Activated T-helper 2 cell treated with anti-CD3 and anti-CD28 coated beads, Interferon-gamma antibody, Interleukin-2, Interleukin-4, amounts not matched to agents 10 μg/mL and 5 μg/mL and 100 μg/mL, durations not matched to agents 14 hours and 24 hours and 36 hours (primary cell): ENCODE data around the gene MED12L. TPM values are rescaled to one million over a fixed set of nuclear protein-coding genes. Genes with fewer than 3 reads are reported as not detected.
A peak's percentile ranks its signal among the peaks of the same experiment; 100 is the strongest.
"Not testable (repeated sequence)": the region's sequence is repeated elsewhere in the genome, so short reads cannot be mapped to it uniquely, and the experiment has no call there.

ENCODE experiments used
- DNase-seq: peaks from one replicate; pipeline ENCODE4 v3.0.0; 2021; ENCODE audit warnings: low spot score
- H3K27ac Mint-ChIP-seq: one replicate; pipeline ENCODE4 v1.8.0; 2021; ENCODE audit warnings: mixed read lengths
- H3K27me3 Mint-ChIP-seq: one replicate; pipeline ENCODE4 v1.8.0; 2021; ENCODE audit warnings: low read depth, mixed read lengths
- H3K36me3 Mint-ChIP-seq: one replicate; pipeline ENCODE4 v1.8.0; 2021; ENCODE audit warnings: low read depth, mixed read lengths
- H3K4me1 Mint-ChIP-seq: one replicate; pipeline ENCODE4 v1.8.0; 2021; ENCODE audit warnings: low read depth, mixed read lengths
- H3K4me3 Mint-ChIP-seq: one replicate; pipeline ENCODE4 v1.8.0; 2021; ENCODE audit warnings: low read depth, mild to moderate bottlenecking, moderate library complexity, mixed read lengths
- H3K9me3 Mint-ChIP-seq: one replicate; pipeline ENCODE4 v1.8.0; 2021; ENCODE audit warnings: mixed read lengths
- intact Hi-C: fragments of 100-400 bp; cut with micrococcal nuclease; formaldehyde crosslinking; loops from one replicate; pipeline ENCODE4 v1.15.1; 2023
- total RNA-seq: library from RNA; stranded (reverse); gene quantifications from 2 replicates; pipeline ENCODE4 v1.2.3, GENCODE V29; 2022

The MED12L gene, protein sequence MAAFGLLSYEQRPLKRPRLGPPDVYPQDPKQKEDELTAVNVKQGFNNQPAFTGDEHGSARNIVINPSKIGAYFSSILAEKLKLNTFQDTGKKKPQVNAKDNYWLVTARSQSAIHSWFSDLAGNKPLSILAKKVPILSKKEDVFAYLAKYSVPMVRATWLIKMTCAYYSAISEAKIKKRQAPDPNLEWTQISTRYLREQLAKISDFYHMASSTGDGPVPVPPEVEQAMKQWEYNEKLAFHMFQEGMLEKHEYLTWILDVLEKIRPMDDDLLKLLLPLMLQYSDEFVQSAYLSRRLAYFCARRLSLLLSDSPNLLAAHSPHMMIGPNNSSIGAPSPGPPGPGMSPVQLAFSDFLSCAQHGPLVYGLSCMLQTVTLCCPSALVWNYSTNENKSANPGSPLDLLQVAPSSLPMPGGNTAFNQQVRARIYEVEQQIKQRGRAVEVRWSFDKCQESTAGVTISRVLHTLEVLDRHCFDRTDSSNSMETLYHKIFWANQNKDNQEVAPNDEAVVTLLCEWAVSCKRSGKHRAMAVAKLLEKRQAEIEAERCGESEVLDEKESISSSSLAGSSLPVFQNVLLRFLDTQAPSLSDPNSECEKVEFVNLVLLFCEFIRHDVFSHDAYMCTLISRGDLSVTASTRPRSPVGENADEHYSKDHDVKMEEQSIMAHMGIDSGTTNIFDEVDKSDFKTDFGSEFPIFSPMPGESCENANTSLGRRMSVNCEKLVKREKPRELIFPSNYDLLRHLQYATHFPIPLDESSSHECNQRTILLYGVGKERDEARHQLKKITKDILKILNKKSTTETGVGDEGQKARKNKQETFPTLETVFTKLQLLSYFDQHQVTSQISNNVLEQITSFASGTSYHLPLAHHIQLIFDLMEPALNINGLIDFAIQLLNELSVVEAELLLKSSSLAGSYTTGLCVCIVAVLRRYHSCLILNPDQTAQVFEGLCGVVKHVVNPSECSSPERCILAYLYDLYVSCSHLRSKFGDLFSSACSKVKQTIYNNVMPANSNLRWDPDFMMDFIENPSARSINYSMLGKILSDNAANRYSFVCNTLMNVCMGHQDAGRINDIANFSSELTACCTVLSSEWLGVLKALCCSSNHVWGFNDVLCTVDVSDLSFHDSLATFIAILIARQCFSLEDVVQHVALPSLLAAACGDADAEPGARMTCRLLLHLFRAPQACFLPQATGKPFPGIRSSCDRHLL (N-terminal part only)
- 7.1 and 8.7 TPM in 2 replicates for total RNA-seq

DNA sequence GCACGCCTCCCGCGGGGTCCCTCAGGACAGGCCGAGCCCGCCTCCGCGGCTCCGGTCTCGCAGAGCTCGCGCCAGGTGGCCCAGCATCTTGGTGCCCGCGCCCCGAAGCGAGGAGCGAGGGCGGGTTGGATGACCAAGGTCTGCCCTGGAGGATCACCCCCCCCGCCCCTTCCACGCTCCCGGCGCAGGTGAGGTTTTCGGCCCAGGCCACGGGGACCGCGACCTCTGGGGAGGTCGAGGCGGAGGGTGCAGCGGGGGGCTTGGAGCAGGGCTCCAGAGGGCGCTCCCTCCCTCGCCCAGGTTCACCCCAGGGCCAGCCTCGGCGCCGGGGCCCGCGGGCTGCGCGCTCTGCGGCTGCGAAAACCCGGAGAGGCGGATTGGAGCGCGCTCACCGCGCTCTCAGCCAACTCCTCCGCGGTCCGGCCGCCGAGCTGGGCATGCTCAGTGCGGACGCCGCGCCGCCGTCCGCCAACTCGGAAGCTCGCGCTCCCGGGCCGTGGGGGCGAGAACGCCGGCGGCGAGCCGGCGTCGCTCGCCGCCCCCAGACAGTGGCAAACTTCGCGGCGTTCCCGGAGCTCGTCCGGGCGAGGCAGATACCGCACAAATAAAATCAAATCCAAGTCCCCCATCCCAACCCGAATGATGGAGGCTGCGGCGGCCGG, at the start of gene MED12L:
TSS of gene MED12L (plus strand) at position 438 of the 662 bp plus-strand sequence. CDS start 1,263 bp downstream, outside the sequence.
- Mint-ChIP-seq H3K27ac (no peak within 1 kb of the TSS), H3K4me1 (peaks cover 11% of the 10 kb centered on the region), H3K9me3 (no peaks in the 10 kb centered on the region), H3K4me3 (peak within 1 kb of the TSS; percentile 86), H3K27me3 (peaks cover 54% of the 10 kb centered on the region), H3K36me3 (no peaks in the 10 kb centered on the region)
- intact Hi-C loops: loop anchor here (5.0 to 10.0 kb wide), 8 partner anchors 142 to 671 kb away; partner anchors contain the start of genes EIF2A and SERP1
- peak; percentile 61 for DNase-seq

DNA sequence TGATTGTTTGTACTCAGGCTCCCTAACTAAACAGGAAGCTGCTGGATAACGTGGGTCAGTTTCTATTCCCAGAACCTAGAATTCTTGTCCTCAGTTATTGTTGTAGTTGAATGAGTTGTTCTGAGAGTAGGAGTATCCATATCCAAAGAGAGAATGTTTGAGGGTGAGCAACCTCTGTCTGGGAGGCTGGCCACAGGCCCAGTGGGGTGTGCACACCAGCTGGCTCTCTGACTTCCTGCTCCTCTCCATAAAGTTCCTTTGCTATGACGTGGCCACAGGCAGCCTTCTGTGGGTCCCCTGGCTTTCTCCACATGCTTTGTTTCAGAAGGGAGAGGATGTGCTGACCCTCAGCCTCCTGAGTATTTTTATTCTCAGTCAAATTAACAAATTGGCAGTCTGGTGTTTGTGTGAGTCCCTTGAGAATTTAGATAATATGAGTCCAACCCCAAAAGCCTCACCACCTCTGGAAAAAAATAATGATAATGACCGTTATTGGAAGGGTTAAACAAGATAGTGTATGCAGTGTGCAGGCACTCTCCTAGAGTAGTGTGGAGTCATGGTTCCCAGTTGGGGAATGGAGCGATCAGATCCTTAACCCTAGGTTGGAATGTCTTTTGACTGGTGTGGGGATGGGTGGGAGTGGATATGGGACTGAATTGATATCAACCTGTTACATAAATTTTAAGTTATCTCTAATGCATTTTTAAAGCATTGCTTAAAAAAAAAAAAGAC, 47.6 kb upstream of the MED12L start:
- H3K4me1 Mint-ChIP-seq: no peaks in the 10 kb centered on the region
- no peaks in the 10 kb centered on the region for H3K36me3 Mint-ChIP-seq
- no peak overlapping the region for H3K4me3 Mint-ChIP-seq
- H3K27me3 Mint-ChIP-seq: peaks cover 4% of the 10 kb centered on the region
- H3K27ac Mint-ChIP-seq: no peak overlapping the region
- intact Hi-C loops: no loop called here
- no peak for DNase-seq
- no peaks in the 10 kb centered on the region for H3K9me3 Mint-ChIP-seq

DNA sequence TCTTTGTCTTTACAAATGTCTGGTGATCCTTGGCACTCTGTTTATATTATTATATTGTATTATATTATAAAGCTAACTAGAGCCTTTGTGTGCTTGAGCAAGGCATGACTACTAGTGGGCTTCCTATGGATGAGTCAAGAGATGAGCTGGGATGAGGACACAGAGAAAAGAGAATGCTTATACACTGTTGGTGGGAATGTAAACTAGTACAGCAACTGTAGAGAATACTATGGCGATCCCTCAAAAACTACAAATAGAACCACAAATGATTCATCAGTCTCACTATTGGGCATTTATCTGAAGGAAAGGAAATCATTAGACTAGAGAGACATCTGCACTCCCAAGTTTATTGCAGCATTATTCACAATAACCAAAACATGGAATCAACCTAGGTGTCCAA, 40.8 kb upstream of the MED12L start:
- Mint-ChIP-seq H3K36me3 (no peaks in the 10 kb centered on the region), H3K27ac (no peak overlapping the region), H3K27me3 (peaks cover 24% of the 10 kb centered on the region), H3K4me3 (no peak overlapping the region), H3K9me3 (no peaks in the 10 kb centered on the region), H3K4me1 (no peaks in the 10 kb centered on the region)
- intact Hi-C loops: no loop called here
- DNase-seq: no peak

DNA sequence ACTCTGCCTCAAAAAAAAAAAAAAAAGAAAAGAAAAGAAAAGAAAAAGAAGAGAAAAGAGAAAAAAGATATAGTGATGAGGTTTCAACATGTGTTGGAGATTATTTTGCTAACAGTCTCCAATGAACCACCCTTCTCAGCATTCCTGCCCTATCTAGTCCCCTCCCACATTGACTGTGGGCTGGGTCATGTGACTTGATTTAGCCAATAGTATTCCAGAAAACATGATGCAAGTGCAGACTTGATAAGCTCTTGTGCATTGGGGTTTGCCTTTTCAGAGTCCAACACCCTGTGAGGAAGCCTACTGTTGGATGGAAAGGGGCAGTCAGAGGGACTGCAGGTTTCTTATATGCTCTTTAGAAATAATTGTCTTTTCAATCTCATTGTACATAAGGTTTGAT, 37.8 kb upstream of the MED12L start:
- intact Hi-C loops: no loop called here
- Mint-ChIP-seq H3K27me3 (peaks cover 27% of the 10 kb centered on the region), H3K27ac (no peak overlapping the region), H3K4me1 (no peaks in the 10 kb centered on the region), H3K36me3 (no peaks in the 10 kb centered on the region), H3K9me3 (no peaks in the 10 kb centered on the region), H3K4me3 (no peak overlapping the region)
- no peak for DNase-seq

DNA sequence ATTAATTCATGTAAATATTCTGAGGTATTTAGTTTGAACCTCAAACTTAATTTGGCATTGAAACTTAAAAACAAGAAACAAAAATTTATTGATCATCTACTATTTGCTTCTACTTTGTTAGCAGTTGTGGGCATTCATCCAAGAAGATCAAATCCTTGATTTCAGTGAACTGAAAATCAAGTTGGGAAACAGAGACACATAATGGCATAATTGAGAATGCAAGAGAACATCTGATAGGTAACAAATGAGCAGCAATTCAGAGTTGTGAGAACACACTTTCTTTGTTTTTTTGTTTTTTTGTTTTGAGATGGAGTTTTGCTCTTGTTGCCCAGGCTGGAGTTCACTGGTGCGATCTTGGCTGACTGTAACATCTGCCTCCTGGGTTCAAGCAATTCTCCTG, 33.9 kb upstream of the MED12L start:
- Mint-ChIP-seq H3K27ac (no peak overlapping the region), H3K4me3 (no peak overlapping the region), H3K9me3 (no peaks in the 10 kb centered on the region), H3K27me3 (peaks cover 35% of the 10 kb centered on the region), H3K36me3 (no peaks in the 10 kb centered on the region), H3K4me1 (no peaks in the 10 kb centered on the region)
- intact Hi-C loops: no loop called here
- no peak for DNase-seq

DNA sequence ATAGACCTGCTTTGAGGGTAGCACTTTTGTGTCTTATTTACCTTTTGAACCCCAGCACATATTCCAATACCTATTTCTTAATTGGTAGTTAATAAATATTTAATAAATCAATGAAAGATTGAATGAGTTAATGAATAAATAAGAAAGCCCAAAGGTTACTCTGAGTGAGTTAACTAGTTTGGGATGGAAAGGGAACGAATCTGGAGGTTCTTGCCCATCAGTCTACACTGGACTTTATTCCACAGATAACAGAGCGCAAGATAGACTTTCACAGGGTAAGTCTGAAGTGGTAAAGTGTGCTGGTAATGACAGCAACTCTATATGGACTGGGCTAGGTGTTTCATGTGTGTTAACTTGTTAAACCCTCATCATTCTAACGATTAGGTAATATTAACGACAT, 33.1 kb upstream of the MED12L start:
- H3K4me1 Mint-ChIP-seq: no peaks in the 10 kb centered on the region
- peaks cover 38% of the 10 kb centered on the region for H3K27me3 Mint-ChIP-seq
- H3K27ac Mint-ChIP-seq: no peak overlapping the region
- DNase-seq: no peak
- no peak overlapping the region for H3K4me3 Mint-ChIP-seq
- no peaks in the 10 kb centered on the region for H3K9me3 Mint-ChIP-seq
- intact Hi-C loops: no loop called here
- H3K36me3 Mint-ChIP-seq: no peaks in the 10 kb centered on the region

DNA sequence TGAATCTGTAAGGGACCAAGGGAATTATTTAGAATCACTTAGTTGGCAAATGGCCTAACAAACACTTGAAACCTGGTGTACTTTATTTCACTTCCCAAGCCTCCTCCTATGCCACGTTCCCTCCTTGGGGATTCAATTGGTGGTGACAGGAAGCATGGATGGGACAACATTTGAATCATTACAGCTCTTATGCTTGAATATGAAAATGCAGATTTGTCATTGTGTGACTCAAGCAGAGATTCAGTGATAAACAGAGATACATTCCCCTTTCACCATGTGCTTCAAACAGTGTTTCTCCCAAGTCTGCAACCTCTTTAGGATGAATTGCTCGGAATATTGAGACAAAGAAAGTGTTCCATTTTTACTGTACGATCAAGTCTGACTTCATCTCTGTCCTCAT, 32.7 kb upstream of the MED12L start:
- peaks cover 39% of the 10 kb centered on the region for H3K27me3 Mint-ChIP-seq
- intact Hi-C loops: no loop called here
- H3K4me1 Mint-ChIP-seq: no peaks in the 10 kb centered on the region
- H3K9me3 Mint-ChIP-seq: no peaks in the 10 kb centered on the region
- H3K4me3 Mint-ChIP-seq: no peak overlapping the region
- DNase-seq: no peak
- no peaks in the 10 kb centered on the region for H3K36me3 Mint-ChIP-seq
- no peak overlapping the region for H3K27ac Mint-ChIP-seq

DNA sequence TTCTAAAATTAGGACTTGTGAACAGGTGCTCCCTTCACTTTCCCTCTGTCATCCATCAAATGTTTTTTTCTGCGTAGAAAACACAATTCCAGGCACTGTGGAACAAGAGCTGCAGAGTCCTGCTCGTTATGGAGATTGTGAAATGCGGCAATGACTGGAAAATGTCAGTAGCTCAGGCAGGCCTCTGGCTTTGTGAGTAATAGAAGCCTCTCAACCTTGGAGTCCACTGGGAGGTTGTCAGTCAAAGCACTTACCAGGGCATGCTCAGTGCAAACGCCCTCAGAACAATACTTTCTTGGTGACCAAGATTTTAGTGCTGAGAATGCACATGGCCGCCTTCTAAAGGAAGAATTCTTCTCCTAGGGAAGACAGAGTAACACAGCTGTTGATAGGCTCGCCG, 26.7 kb upstream of the MED12L start:
- H3K36me3 Mint-ChIP-seq: no peaks in the 10 kb centered on the region
- no peaks in the 10 kb centered on the region for H3K4me1 Mint-ChIP-seq
- H3K27me3 Mint-ChIP-seq: peaks cover 21% of the 10 kb centered on the region
- intact Hi-C loops: no loop called here
- H3K4me3 Mint-ChIP-seq: no peak overlapping the region
- H3K9me3 Mint-ChIP-seq: no peaks in the 10 kb centered on the region
- DNase-seq: no peak
- H3K27ac Mint-ChIP-seq: no peak overlapping the region

DNA sequence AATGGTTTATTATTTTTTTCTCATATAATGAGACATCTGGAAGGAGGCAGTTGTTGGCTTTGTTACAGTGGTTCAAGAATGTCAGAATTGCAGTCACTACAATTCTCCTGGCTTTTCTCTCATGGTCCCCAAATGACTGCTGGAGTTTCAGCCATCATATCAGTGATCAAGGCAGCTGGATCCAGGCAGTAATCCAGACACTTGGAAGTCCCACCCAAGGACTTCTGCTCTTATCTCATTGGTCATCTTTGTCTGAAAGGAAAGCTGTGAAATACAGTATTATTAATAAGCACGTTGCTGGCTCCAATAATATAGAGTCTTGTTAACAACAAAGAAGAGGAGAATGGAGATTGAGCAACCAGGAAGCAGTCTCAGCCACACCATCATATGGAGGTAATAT, 22.9 kb upstream of the MED12L start:
- intact Hi-C loops: no loop called here
- Mint-ChIP-seq H3K27me3 (peaks cover 12% of the 10 kb centered on the region), H3K36me3 (no peaks in the 10 kb centered on the region), H3K4me3 (no peak overlapping the region), H3K4me1 (no peaks in the 10 kb centered on the region), H3K27ac (no peak overlapping the region), H3K9me3 (no peaks in the 10 kb centered on the region)
- no peak for DNase-seq

DNA sequence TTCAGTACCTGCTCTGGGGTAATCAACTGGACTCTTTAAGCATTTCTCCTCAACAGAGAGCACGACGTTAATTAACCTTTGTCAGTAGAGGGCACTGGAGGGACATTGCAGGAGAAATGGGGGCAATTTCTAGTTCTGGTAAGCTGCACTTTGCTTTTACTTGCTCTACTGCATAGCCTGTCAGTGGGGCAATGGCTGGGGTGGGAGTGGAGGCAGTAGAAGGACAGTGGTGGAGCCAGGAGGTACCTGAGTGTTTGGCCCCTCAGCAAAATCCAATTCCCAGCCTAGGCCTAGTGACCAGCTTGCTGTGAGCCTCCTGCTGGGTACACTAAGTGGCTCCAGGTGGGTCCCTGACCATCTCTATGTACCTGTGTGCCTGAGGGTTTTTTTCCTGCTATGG, 18.3 kb upstream of the MED12L start:
- Mint-ChIP-seq H3K27ac (no peak overlapping the region), H3K4me1 (no peaks in the 10 kb centered on the region), H3K9me3 (no peaks in the 10 kb centered on the region), H3K36me3 (no peaks in the 10 kb centered on the region), H3K27me3 (peaks cover 15% of the 10 kb centered on the region), H3K4me3 (no peak overlapping the region)
- intact Hi-C loops: loop anchor here (1.0 kb wide), 1 partner anchor 79 kb away; no protein-coding TSS in a partner anchor
- no peak for DNase-seq

DNA sequence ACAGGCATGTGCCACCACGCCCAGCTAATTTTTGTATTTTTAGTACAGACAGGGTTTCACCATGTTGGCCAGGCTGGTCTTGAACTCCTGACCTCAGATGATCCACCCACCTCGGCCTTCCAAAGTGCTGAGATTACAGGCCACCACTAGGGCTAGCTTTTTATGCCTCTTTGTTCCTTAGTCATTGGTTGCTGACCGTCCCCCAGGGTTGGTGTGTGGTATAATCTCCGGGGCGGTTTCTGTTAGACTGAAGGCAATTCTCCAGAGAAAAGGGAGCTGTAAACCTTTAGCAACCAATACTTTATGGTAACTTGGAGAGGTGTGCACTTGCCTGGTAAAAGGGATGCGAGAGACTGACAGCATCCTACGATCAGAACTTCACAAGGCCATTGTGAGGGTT, 12.6 kb upstream of the MED12L start:
- intact Hi-C loops, H3K27ac Mint-ChIP-seq, DNase-seq, H3K4me1 Mint-ChIP-seq, H3K36me3 Mint-ChIP-seq, H3K27me3 Mint-ChIP-seq, H3K9me3 Mint-ChIP-seq, H3K4me3 Mint-ChIP-seq: not testable (repeated sequence)

DNA sequence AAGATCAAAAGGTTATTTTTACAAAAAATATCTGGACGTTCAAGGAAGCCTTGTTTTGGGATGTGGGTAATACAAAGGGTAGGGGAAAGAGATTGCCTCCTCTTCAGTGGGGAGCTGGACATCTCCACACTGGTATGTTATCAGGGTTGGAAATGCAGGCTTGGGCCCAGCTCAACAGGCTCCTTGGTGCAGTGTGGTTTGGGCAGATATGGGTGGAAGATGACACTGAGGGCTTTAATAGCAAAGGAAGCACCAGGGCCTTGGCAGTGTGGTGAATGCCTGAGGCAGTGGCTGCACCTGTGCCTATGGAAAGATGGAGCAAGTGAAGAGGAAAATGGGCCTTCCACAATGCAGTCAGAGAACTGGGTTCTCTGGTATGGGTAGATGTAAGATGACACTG, 11.2 kb upstream of the MED12L start:
- no peak for DNase-seq
- H3K36me3 Mint-ChIP-seq: no peaks in the 10 kb centered on the region
- H3K27me3 Mint-ChIP-seq: peaks cover 9% of the 10 kb centered on the region
- H3K4me1 Mint-ChIP-seq: no peaks in the 10 kb centered on the region
- no peak overlapping the region for H3K27ac Mint-ChIP-seq
- H3K9me3 Mint-ChIP-seq: no peaks in the 10 kb centered on the region
- H3K4me3 Mint-ChIP-seq: no peak overlapping the region
- intact Hi-C loops: no loop called here
